Esophagus muscularis mucosa (tissue), 4 donors: Measurements from ENCODE around the gene PTPRZ1.

Experiments used
- CTCF ChIP-seq, 3 experiments: fragments of 200-600 bp in 2 of 3; fragments of 450-650 bp in 1 of 3; sonication (generic) in 2 of 3; IDR thresholded peaks; one replicate each; pipeline ENCODE4 v1.5.1; 2017 to 2019; ENCODE audit warnings: antibody characterized with exemption in 3 of 3, mild to moderate bottlenecking in 2 of 3, moderate library complexity in 1 of 3
- EP300 ChIP-seq: sonication (generic); formaldehyde crosslinking; IDR thresholded peaks from one replicate; pipeline ENCODE4 v1.6.1; 2017; ENCODE audit warnings: antibody characterized with exemption
- POLR2AphosphoS5 ChIP-seq, 2 donors: sonication (generic); formaldehyde crosslinking; IDR thresholded peaks; one replicate each; pipeline ENCODE4 v1.6.1; 2017; ENCODE audit warnings: antibody characterized with exemption in 2 of 2

DNA sequence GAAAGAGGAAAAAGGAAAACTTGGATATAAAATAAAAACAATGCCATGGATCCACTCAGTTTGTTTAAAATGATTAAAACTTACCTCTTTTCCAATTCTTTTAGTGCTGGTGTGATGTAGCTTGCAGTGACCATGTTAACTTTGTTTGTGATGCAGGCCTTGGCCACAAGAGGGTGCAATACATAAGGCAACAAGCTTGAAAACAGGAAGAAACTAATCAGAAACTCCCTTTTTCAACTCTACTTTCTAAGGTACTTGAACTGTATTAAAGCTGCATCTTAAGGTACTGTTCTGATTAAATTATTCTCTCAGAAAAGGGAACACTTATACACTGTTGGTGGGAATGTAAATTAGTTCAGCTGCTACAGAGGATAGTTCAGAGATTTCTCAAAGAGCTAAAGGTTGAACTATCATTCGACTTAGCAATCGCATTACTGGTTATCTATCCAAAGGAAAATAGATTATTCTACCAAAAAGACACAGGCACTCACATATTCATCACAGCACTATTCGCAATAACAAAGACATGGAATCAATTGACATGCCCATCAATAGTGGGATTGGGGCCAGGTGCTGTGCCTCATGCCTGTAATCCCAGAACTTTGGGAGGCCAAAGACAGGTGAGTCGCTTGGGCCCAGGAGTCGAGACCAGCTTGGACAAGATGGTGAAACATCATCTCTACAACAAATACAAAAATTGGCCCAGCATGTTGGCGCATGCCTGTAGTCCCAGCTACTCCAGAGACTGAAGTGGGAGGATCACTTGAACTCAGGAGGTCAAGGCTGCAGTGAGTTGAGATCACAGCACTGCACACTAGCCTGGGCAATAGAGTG, 220.2 kb downstream of the PTPRZ1 start:
- TF ChIP-seq CTCF (IDR thresholded peaks at IDR 0.05) (peak; percentile 60 to 91 (median 70)), POLR2AphosphoS5 (IDR thresholded peaks at IDR 0.05) (no peak), EP300 (no peak)
